ENCODE measurements around the gene CHTF18.
A peak's percentile ranks its signal among the peaks of the same experiment; 100 is the strongest.
"Not testable (repeated sequence)": the region's sequence is repeated elsewhere in the genome, so short reads cannot be mapped to it uniquely, and the experiment has no call there.

Gene CHTF18

GRCh38 chr16:802461-802860, 14.0 kb downstream of the CHTF18 start:
- DNase-seq (ENCODE audit: extremely low spot score, insufficient read length, low read depth) (no peak), FAIRE-seq (no peak)

DNA sequence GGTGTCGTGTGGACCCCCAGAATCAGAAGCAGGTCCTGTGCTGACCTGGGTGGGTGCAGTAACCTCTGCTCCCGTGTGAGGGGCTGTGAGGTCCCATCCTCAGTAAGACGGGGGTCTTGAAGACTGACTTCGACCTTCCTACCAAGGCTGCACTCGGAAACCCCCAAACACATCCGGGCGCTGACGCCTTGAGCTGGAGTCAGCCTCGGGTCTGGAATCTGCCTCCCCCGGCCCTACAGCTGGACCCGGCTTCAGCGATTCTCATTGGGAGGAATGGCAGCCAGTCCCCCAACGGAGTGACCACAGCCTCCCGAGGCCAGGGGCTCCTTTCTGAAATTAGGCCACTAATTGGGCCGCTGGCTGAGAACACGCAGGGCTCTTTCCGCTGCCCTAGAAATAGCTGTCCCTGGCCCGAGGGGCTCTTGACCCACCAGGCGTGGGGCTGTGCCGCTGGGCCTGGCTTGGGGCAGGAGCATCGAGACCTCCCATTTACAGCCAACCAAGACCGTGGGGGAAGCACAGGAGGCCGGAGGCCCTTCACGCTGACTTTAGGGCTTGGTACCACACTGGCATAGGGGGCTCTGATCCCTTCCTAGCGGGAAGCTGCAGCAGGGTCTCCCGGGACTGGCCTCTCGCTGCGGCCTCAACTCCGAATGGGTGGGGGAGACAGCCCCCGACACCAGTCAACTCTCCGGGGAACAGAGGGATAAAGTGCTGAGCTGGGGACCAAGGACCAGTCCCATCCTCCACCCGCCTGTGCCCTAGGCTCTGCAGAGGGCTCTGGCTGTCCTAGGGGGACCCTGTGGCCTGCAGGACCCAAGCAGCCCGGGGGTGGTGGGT, 14.7 kb downstream of the CHTF18 start:
- FAIRE-seq, result no peak
- no peak for DNase-seq (ENCODE audit: extremely low spot score, insufficient read length, low read depth)

DNA sequence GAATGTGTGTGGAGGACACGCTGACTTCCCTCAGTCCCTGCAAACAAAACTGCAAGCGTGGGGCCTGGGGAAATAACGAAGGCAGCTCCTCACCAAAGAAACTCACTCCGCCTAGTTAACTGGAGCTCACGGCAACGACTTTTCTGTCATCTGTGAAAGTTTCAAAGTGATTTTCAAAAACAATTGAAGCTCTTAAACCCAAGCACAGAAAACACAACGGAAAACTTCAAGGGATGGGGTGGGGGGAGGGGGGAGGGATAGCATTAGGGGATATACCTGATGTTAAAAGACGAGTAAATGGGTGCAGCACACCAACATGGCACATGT, 15.3 kb downstream of the CHTF18 start:
- no peak for FAIRE-seq

GRCh38 chr16:804193-805048, 16.0 kb downstream of the CHTF18 start:
- no peak for DNase-seq (ENCODE audit: extremely low spot score, insufficient read length, low read depth)
- no peak for FAIRE-seq

More for the DNA sequence above, 15.3 kb downstream of the CHTF18 start:
- no peak for DNase-seq (ENCODE audit: extremely low spot score, insufficient read length, low read depth)

DNA sequence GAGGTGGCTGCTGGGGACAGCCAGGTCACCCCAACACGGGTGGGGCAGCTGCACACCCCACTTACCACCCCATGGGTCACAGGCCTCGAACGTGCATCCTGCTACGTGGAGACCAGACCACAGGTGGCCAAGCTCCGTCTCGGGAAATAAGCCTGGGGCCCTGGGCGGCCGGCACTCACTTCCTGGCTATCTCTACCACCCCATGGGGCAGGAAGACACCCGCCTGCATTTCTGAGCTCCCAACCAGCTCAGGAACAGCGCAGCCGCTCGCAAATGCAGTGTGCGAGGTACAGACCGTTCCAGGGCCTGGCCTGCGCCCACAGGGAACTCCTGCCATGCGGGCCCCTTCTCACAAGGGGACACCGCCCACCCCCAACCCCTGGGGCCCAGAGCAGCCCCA, 17.1 kb downstream of the CHTF18 start:
- DNase-seq (ENCODE audit: extremely low spot score, insufficient read length, low read depth) (no peak), FAIRE-seq (no peak)

GRCh38 chr16:807347-808084, 19.1 kb downstream of the CHTF18 start:
- DNase-seq (ENCODE audit: extremely low spot score, insufficient read length, low read depth) (peak; percentile 97), FAIRE-seq (peak; percentile 99)

- FAIRE-seq, result no peak
- DNase-seq (ENCODE audit: extremely low spot score, insufficient read length, low read depth), result no peak
These were observed 19.6 kb downstream of the CHTF18 start for GRCh38 chr16:808085-808386.

DNA sequence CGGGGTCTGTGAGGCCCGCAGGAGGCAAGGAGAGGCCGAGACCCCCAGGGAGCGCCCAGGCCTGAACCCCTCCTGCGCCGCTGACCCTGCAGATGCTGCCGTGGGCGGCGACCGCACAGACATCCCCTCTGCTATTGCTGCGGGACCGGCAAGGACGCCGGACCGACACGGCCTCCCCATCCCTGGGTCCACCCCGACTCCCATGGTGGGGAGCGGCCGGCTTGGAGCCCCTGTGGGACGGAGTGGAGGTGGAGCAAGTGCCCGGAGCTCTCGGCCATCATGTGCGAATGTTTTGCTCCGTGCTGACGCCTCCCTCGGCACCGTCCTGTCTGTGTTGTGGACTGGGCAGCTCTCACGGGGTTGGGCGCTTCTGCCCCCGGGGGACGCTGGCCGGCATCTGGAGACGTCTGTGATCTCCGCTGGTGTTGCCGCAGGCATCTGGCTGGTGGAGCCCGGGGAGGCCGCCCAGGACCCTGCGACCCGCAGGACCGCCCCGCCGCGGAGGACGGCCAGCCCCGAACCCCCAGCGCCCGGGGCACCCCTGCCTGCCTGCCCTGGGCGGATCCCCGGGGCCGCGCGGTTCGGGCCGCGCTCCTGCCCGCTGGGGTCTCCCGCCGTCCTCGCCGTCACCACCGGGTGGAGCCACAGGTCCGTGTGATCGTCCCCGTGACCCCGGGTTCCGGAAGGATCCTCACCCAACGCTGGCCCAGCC, 24.9 kb downstream of the CHTF18 start:
- DNase-seq (ENCODE audit: extremely low spot score, insufficient read length, low read depth) (peak; percentile 32), FAIRE-seq (no peak)

DNA sequence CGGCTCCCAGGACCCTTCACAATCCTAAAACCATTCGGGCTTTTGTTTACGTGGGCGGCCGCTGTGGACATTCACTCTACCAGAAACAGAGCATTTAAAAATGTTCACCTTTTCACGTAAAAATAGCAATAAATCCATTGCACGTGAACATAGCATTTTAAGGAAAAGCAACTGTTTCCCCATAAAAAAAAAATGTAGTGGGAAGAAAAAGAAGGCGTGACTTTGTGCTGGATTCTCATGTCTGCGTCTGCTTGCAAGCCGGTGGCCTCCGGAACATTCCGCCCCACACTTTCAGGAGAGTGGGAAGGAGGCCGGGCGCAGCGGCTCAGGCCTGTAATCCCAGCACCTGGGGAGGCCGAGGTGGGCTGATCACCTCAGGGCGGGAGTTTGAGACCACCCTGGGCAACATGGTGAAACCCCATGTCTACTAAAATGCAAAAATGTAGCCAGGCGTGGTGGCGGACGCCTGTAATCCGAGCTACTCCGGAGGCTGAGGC, 25.5 kb downstream of the CHTF18 start:
- DNase-seq (ENCODE audit: extremely low spot score, insufficient read length, low read depth) (no peak), FAIRE-seq (no peak)

DNA sequence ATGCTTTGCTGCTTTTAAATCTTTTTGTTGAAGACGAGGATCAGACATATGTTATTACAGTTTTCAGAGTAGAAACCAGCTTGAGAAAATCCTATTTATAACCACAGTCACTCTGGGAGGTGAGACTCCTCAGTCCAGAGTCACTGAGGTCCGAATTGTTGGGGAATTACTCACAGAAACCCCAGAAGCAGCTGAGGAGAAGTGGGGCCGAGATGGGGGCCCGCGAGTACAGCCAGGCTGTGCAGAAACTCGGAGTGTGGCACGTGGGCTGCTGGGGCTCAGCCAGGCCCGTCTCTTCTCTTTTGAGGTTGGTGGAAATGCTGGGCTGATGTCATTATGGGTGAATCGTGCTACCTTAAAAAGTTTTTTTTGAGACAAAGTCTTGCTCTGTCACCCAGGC, 26.6 kb downstream of the CHTF18 start:
- FAIRE-seq (no peak), DNase-seq (ENCODE audit: extremely low spot score, insufficient read length, low read depth) (no peak)

DNA sequence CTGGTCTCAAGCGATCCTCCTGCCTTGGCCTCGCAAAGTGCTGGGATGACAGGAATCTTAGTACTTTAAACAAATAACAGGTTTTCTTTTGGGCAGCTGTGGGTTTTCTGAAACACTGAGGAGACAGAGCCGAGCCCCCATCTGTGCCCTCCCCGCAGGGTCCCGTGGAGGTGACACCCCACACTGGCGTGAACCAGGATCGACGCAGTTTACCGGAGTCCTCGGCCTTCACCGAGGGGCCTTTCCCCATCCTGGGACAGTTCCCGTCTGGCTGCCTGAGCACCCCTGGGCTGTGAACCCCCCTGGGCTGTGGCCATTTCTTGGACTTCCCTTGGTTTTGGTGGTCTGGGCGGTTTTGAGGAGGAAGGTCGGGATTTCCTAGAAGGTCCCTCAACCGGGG, 27.4 kb downstream of the CHTF18 start:
- no peak for FAIRE-seq
- DNase-seq (ENCODE audit: extremely low spot score, insufficient read length, low read depth), result no peak

DNA sequence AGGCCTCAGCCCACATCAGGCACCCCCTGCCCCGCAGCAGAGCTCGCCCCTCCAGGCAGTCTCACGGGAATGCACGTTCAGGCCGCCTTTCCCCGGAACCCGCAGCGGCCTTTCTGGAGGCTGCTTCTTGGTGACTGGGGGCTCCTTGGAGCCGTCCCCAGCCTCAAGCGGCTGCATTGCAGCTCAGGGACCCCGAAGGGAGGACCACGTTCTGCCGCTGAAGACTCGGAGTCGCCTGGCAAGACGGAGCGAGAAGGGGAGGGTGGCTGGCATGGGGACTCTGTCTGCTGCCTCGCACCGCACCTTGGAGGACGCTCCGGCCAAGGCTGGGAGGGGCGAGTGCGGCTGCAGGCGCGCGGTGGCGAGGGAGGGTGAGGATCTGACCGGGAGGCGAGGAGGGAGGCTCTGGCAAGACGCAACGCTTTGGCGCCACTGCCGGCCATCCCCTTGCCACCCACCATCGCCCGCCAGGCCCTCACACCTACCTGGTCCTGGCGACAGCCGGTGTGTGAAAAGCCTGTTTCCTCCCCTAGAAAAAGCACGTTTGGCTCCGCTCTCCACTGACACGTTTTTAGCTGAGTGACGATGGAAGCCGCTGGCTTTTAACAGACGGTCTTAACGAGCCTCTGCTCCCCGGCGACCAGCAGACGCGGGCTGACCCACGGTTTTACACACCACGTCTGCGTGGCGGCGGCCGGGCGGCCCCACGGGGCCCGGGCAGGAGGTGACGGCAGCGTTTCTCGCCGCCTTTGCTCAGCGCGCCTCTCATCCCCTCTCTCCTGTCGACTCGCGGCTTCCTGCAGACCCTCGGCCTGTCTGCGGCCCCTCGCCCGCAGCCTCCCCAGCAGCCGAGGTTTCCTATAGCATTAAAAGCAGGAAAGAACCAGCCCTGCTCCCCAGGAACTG, 28.8 kb downstream of the CHTF18 start:
- no peak for DNase-seq (ENCODE audit: extremely low spot score, insufficient read length, low read depth)
- no peak for FAIRE-seq

- no peak for FAIRE-seq
These were observed 29.7 kb downstream of the CHTF18 start for GRCh38 chr16:818132-818531.

GRCh38 chr16:818592-818991, 30.2 kb downstream of the CHTF18 start:
- FAIRE-seq (peak; percentile 38), DNase-seq (ENCODE audit: extremely low spot score, insufficient read length, low read depth) (no peak)

More at GRCh38 chr16:818132-818531, 29.7 kb downstream of the CHTF18 start:
- DNase-seq (ENCODE audit: extremely low spot score, insufficient read length, low read depth), result no peak

DNA sequence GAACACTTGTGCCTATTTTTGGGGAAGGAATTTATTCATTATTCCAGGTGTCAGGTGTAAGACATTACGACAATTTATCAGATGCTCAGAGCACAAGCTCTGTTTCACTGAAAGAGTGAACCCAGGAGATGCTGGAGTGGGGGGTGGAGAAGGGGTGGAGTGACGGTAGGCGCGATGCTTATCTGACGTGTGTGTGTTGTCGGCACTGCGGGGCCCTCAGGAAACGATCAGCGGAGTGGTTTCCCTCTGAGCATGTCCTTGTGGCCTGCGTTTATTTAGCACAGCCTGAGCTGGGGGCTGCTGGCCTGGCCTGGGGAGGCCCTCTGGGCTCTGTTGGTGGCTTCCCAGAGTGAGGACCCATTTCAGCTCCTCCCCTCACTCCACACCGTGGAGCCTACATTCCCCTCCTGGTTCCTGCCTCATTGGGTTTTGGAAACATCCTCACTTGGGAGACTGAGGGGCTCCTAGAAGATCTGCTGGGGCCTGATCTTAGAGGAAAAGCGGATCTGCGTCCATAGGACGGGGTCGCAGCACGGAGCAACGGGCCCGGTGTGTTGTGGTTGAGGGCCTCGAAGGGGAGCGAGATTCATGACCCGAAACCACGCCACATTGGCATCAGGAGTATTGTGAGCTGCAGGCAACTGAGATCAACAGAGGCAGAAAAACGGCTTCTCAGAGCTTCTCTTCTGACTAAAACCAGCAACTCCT, 31.1 kb downstream of the CHTF18 start:
- DNase-seq (ENCODE audit: extremely low spot score, insufficient read length, low read depth), result no peak
- FAIRE-seq, result no peak

GRCh38 chr16:820044-820408, 31.6 kb downstream of the CHTF18 start:
- not testable (repeated sequence) for FAIRE-seq; DNase-seq (ENCODE audit: extremely low spot score, insufficient read length, low read depth)

GRCh38 chr16:820748-821147, 32.3 kb downstream of the CHTF18 start:
- DNase-seq (ENCODE audit: extremely low spot score, insufficient read length, low read depth) (no peak), FAIRE-seq (no peak)

GRCh38 chr16:821751-822150, 33.3 kb downstream of the CHTF18 start:
- FAIRE-seq, result no peak
- no peak for DNase-seq (ENCODE audit: extremely low spot score, insufficient read length, low read depth)

All from GM18507 (cell line).